Mesothelial cell of epicardium (in vitro differentiated cells): ENCODE measurements around the gene CORIN. TPM values are rescaled to one million over a fixed set of nuclear protein-coding genes. Genes with fewer than 3 reads are reported as not detected.

Experiments
- DNase-seq, 2 experiments: peaks; one replicate each; pipeline ENCODE4 v3.0.0; 2021; ENCODE audit warnings: low spot score in 2 of 2; ENCODE audit not compliant: unreplicated experiment in 2 of 2
- H3K27ac Mint-ChIP-seq: 2 replicates; pipeline ENCODE4 v1.8.0; 2021; ENCODE audit warnings: mixed read lengths
- H3K27me3 Mint-ChIP-seq: 2 replicates; pipeline ENCODE4 v1.8.0; 2021; ENCODE audit warnings: low read depth, mixed read lengths
- H3K36me3 Mint-ChIP-seq: 2 replicates; pipeline ENCODE4 v1.8.0; 2021; ENCODE audit warnings: mixed read lengths
- H3K4me1 Mint-ChIP-seq: 2 replicates; pipeline ENCODE4 v1.8.0; 2021; ENCODE audit warnings: mixed read lengths
- H3K4me3 Mint-ChIP-seq: 2 replicates; pipeline ENCODE4 v1.8.0; 2021; ENCODE audit warnings: mild to moderate bottlenecking, moderate library complexity, mixed read lengths
- H3K9me3 Mint-ChIP-seq: 2 replicates; pipeline ENCODE4 v1.8.0; 2021; ENCODE audit warnings: mixed read lengths
- CTCF ChIP-seq: fragments of 200-600 bp; sonication (generic); IDR thresholded peaks from one replicate; pipeline ENCODE4 v1.5.0; 2021; ENCODE audit warnings: antibody characterized with exemption; ENCODE audit not compliant: unreplicated experiment
- total RNA-seq: library from RNA; stranded (reverse); gene quantifications from 3 replicates; pipeline ENCODE4 v1.2.1, GENCODE V29; 2021

The CORIN gene
- total RNA-seq, 1 donor from 2014 or later: 1.5 TPM

- Mint-ChIP-seq H3K27me3 (no peaks in the 10 kb centered on the region), H3K36me3 (peaks cover 53% of the 10 kb centered on the region), H3K4me3 (no peak overlapping the region), H3K9me3 (no peaks in the 10 kb centered on the region), H3K27ac (peak overlapping the region; percentile 81), H3K4me1 (peaks cover 15% of the 10 kb centered on the region)
- TF ChIP-seq CTCF: no peak
- DNase-seq: no peak
These were observed 259.9 kb downstream of the CORIN start for GRCh38 chr4:47577779-47578553.

- H3K36me3 Mint-ChIP-seq: peaks cover 50% of the 10 kb centered on the region
- H3K27me3 Mint-ChIP-seq: no peaks in the 10 kb centered on the region
- no peak overlapping the region for H3K27ac Mint-ChIP-seq
- DNase-seq: no peak
- no peak for TF ChIP-seq CTCF
- H3K4me3 Mint-ChIP-seq: no peak overlapping the region
- peaks cover 3% of the 10 kb centered on the region for H3K4me1 Mint-ChIP-seq
- H3K9me3 Mint-ChIP-seq: no peaks in the 10 kb centered on the region
These were observed 264.9 kb downstream of the CORIN start for GRCh38 chr4:47572981-47573380.

- Mint-ChIP-seq H3K9me3 (no peaks in the 10 kb centered on the region), H3K4me1 (no peaks in the 10 kb centered on the region), H3K36me3 (peaks cover 38% of the 10 kb centered on the region), H3K27ac (no peak overlapping the region), H3K4me3 (no peak overlapping the region), H3K27me3 (no peaks in the 10 kb centered on the region)
- DNase-seq: no peak
- no peak for TF ChIP-seq CTCF
These were observed 267.1 kb downstream of the CORIN start for GRCh38 chr4:47570816-47571215.

- Mint-ChIP-seq H3K27me3 (no peaks in the 10 kb centered on the region), H3K4me1 (peaks cover 3% of the 10 kb centered on the region), H3K9me3 (no peaks in the 10 kb centered on the region), H3K36me3 (peaks cover 23% of the 10 kb centered on the region), H3K4me3 (no peak overlapping the region), H3K27ac (no peak overlapping the region)
- TF ChIP-seq CTCF: no peak
- DNase-seq: no peak
These were observed 270.4 kb downstream of the CORIN start for GRCh38 chr4:47567511-47567910.

- H3K9me3 Mint-ChIP-seq: no peaks in the 10 kb centered on the region
- no peak for TF ChIP-seq CTCF
These were observed 270.9 kb downstream of the CORIN start for GRCh38 chr4:47566969-47567368.

More at GRCh38 chr4:47566969-47567368, 270.9 kb downstream of the CORIN start:
- no peaks in the 10 kb centered on the region for H3K27me3 Mint-ChIP-seq
- H3K27ac Mint-ChIP-seq: no peak overlapping the region
- no peak for DNase-seq
- peaks cover 6% of the 10 kb centered on the region for H3K4me1 Mint-ChIP-seq
- H3K36me3 Mint-ChIP-seq: peaks cover 21% of the 10 kb centered on the region
- H3K4me3 Mint-ChIP-seq: no peak overlapping the region
